Left forelimb (tissue), 1 donor: ENCODE data around the gene CHST14.

Experiments
- DNase-seq: peaks from one replicate; pipeline ENCODE4 v3.0.0-alpha.2; 2018; ENCODE audit warnings: low spot score

The CHST14 gene

GRCh38 chr15:40470423-40471104, at the start of gene CHST14:
TSS of gene CHST14 (plus strand) at chr15:40470984. CDS start at chr15:40471214, 230 bp downstream.
- peak; percentile 86 for DNase-seq

GRCh38 chr15:40421246-40422157, 49.3 kb upstream of the CHST14 start:
- peak; percentile 88 for DNase-seq

GRCh38 chr15:40424483-40425115, 46.2 kb upstream of the CHST14 start:
- DNase-seq: no peak

- DNase-seq: no peak
Observed at GRCh38 chr15:40425681-40426080, 45.1 kb upstream of the CHST14 start.

GRCh38 chr15:40427188-40427587, 43.6 kb upstream of the CHST14 start:
- no peak for DNase-seq

GRCh38 chr15:40428185-40428584, 42.6 kb upstream of the CHST14 start:
- DNase-seq: no peak

- no peak for DNase-seq
Observed at GRCh38 chr15:40429068-40429710, 41.6 kb upstream of the CHST14 start.

GRCh38 chr15:40430271-40430805, 40.4 kb upstream of the CHST14 start:
- DNase-seq: no peak

GRCh38 chr15:40435023-40435709, 35.6 kb upstream of the CHST14 start:
- no peak for DNase-seq

- no peak for DNase-seq
Observed at GRCh38 chr15:40435710-40436089, 35.1 kb upstream of the CHST14 start.

GRCh38 chr15:40436116-40436891, 34.5 kb upstream of the CHST14 start:
- no peak for DNase-seq

GRCh38 chr15:40436892-40437751, 33.7 kb upstream of the CHST14 start:
- DNase-seq: no peak

GRCh38 chr15:40437752-40438687, 32.8 kb upstream of the CHST14 start:
- DNase-seq: no peak

GRCh38 chr15:40438712-40439111, 32.1 kb upstream of the CHST14 start:
- DNase-seq: no peak

GRCh38 chr15:40439461-40439959, 31.3 kb upstream of the CHST14 start:
- no peak for DNase-seq

GRCh38 chr15:40439960-40440742, 30.6 kb upstream of the CHST14 start:
- DNase-seq: no peak
